DOHH2 (cell line): ENCODE measurements around the gene BCL2L13.

Experiments used
- EZH2phosphoT487 ChIP-seq: fragments of 200-600 bp; sonication (generic); IDR thresholded peaks from 2 replicates; pipeline ENCODE4 v1.6.1; 2017; ENCODE audit warnings: borderline replicate concordance, mild to moderate bottlenecking, antibody characterized with exemption, low read length, moderate library complexity, mixed read lengths
- TF ChIP-seq, protein P1 (sequence below): fragments of 200-600 bp; sonication (generic); IDR thresholded peaks from one replicate; pipeline ENCODE4 v1.5.1; 2014; ENCODE audit warnings: antibody characterized with exemption, mild to moderate bottlenecking, low read depth, low read length; ENCODE audit not compliant: poor library complexity, severe bottlenecking

DNA sequence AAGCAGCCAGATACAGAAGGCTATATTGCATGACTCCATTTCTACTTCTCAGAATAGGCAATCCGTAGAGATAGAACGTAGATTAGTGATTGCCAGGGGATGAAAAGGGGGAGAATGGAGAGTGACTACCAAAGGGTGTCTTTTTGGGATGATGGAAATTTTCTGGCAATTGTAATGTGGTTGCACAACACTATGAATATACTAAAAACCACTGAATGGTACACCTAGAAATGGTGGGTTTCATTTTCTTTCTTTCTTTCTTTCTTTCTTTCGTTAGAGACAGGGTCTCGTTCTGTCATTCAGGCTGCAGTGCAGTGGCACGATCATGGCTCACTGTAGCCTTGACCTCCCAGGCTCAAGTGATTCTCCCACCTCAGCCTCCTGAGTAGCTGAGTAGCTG is 81.4 kb downstream of the BCL2L13 start:
- TF ChIP-seq, protein P1, sequence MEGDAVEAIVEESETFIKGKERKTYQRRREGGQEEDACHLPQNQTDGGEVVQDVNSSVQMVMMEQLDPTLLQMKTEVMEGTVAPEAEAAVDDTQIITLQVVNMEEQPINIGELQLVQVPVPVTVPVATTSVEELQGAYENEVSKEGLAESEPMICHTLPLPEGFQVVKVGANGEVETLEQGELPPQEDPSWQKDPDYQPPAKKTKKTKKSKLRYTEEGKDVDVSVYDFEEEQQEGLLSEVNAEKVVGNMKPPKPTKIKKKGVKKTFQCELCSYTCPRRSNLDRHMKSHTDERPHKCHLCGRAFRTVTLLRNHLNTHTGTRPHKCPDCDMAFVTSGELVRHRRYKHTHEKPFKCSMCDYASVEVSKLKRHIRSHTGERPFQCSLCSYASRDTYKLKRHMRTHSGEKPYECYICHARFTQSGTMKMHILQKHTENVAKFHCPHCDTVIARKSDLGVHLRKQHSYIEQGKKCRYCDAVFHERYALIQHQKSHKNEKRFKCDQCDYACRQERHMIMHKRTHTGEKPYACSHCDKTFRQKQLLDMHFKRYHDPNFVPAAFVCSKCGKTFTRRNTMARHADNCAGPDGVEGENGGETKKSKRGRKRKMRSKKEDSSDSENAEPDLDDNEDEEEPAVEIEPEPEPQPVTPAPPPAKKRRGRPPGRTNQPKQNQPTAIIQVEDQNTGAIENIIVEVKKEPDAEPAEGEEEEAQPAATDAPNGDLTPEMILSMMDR = no peak
- TF ChIP-seq EZH2phosphoT487 = no peak
